ENCODE results near the gene PCDHB10. TPM values are rescaled to one million over a fixed set of nuclear protein-coding genes. Genes with fewer than 3 reads are reported as not detected.

Gene PCDHB10
- total RNA-seq, 1 donor: not detected

Other genes starting within 250 kb of the PCDHB10 start
- gene PCDHAC2, start 225.9 kb upstream of the PCDHB10 start, total RNA-seq: not detected
- under 0.01 TPM for gene PCDHB1, start 141.0 kb upstream of the PCDHB10 start, total RNA-seq
- gene PCDHB2, start 97.7 kb upstream of the PCDHB10 start, total RNA-seq: 0.10 TPM
- gene PCDHB3, start 91.9 kb upstream of the PCDHB10 start, total RNA-seq: under 0.01 TPM
- gene PCDHB4, start 70.5 kb upstream of the PCDHB10 start, total RNA-seq: not detected
- gene PCDHB5, start 57.1 kb upstream of the PCDHB10 start, total RNA-seq: 0.10 TPM
- not detected for gene PCDHB6, start 42.3 kb upstream of the PCDHB10 start, total RNA-seq
- under 0.01 TPM for gene PCDHB7, start 19.7 kb upstream of the PCDHB10 start, total RNA-seq
- not detected for gene PCDHB8, start 14.6 kb upstream of the PCDHB10 start, total RNA-seq
- not detected for gene PCDHB16, start 10.0 kb upstream of the PCDHB10 start, total RNA-seq
- 0.31 TPM for gene PCDHB9, start 5.2 kb upstream of the PCDHB10 start, total RNA-seq
- gene PCDHB11, start 7.3 kb downstream of the PCDHB10 start, total RNA-seq: not detected
- gene PCDHB12, start 16.4 kb downstream of the PCDHB10 start, total RNA-seq: not detected
- gene PCDHB13, start 21.6 kb downstream of the PCDHB10 start, total RNA-seq: not detected
- gene PCDHB14, start 31.0 kb downstream of the PCDHB10 start, total RNA-seq: not detected
- gene PCDHB15, start 53.0 kb downstream of the PCDHB10 start, total RNA-seq: not detected
- 0.73 TPM for gene SLC25A2, start 111.7 kb downstream of the PCDHB10 start, total RNA-seq
- gene TAF7, start 128.4 kb downstream of the PCDHB10 start, total RNA-seq: 76.5 TPM
- gene PCDHGA1, start 138.2 kb downstream of the PCDHB10 start, total RNA-seq: not detected
- not detected for gene PCDHGA2, start 146.4 kb downstream of the PCDHB10 start, total RNA-seq
- gene PCDHGA3, start 151.5 kb downstream of the PCDHB10 start, total RNA-seq: 0.10 TPM
- not detected for gene PCDHGB1, start 157.7 kb downstream of the PCDHB10 start, total RNA-seq
- gene PCDHGA4, start 162.7 kb downstream of the PCDHB10 start, total RNA-seq: 0.21 TPM
- 0.63 TPM for gene PCDHGB2, start 167.6 kb downstream of the PCDHB10 start, total RNA-seq
- gene PCDHGA5, start 171.8 kb downstream of the PCDHB10 start, total RNA-seq: 0.21 TPM
- gene PCDHGB3, start 177.9 kb downstream of the PCDHB10 start, total RNA-seq: 0.63 TPM
- 0.10 TPM for gene PCDHGA6, start 181.5 kb downstream of the PCDHB10 start, total RNA-seq
- 0.42 TPM for gene PCDHGA7, start 190.4 kb downstream of the PCDHB10 start, total RNA-seq
- 0.31 TPM for gene PCDHGB4, start 195.3 kb downstream of the PCDHB10 start, total RNA-seq
- gene PCDHGA8, start 200.3 kb downstream of the PCDHB10 start, total RNA-seq: 0.10 TPM
- 0.84 TPM for gene PCDHGB5, start 205.6 kb downstream of the PCDHB10 start, total RNA-seq
- gene PCDHGA9, start 210.4 kb downstream of the PCDHB10 start, total RNA-seq: 0.42 TPM
- gene PCDHGB6, start 215.7 kb downstream of the PCDHB10 start, total RNA-seq: 0.63 TPM
- gene PCDHGA10, start 220.6 kb downstream of the PCDHB10 start, total RNA-seq: 0.52 TPM
- gene PCDHGB7, start 225.3 kb downstream of the PCDHB10 start, total RNA-seq: 0.31 TPM
- gene PCDHGA11, start 228.7 kb downstream of the PCDHB10 start, total RNA-seq: 0.21 TPM
- gene PCDHGA12, start 238.2 kb downstream of the PCDHB10 start, total RNA-seq: 0.10 TPM

Measured in mononuclear cell (primary cell).